NK-92 treated with Interleukin-12 subunit alpha and Interleukin-12 subunit beta, amount 100 ng/mL, for 24 hours (cell line): ENCODE results near the gene NPHP4.

Source experiments
- DNase-seq: peaks from one replicate; lab custom pipeline; 2025; lab: John Stamatoyannopoulos, UW

Gene NPHP4

GRCh38 chr1:5877683-5878530, 114.3 kb downstream of the NPHP4 start:
- no peak for DNase-seq

- DNase-seq = no peak
Measured at GRCh38 chr1:5877001-5877400, 115.2 kb downstream of the NPHP4 start.

GRCh38 chr1:5876094-5876650, 116.1 kb downstream of the NPHP4 start:
- DNase-seq = no peak

- DNase-seq = no peak
Measured at GRCh38 chr1:5875345-5875910, 116.8 kb downstream of the NPHP4 start.

GRCh38 chr1:5874416-5875110, 117.7 kb downstream of the NPHP4 start:
- no peak for DNase-seq

- DNase-seq = no peak
Measured at GRCh38 chr1:5873556-5873955, 118.7 kb downstream of the NPHP4 start.

GRCh38 chr1:5872886-5873285, 119.3 kb downstream of the NPHP4 start:
- no peak for DNase-seq

GRCh38 chr1:5868931-5869500, 123.2 kb downstream of the NPHP4 start:
- no peak for DNase-seq

GRCh38 chr1:5865774-5866173, 126.5 kb downstream of the NPHP4 start:
- DNase-seq = no peak

- no peak for DNase-seq
Measured at GRCh38 chr1:5865056-5865455, 127.2 kb downstream of the NPHP4 start.

GRCh38 chr1:5864256-5864655, 128.0 kb downstream of the NPHP4 start:
- no peak for DNase-seq

GRCh38 chr1:5863238-5863637, 129.0 kb downstream of the NPHP4 start:
- no peak for DNase-seq

GRCh38 chr1:5861871-5862825, 130.1 kb downstream of the NPHP4 start:
- DNase-seq = no peak

GRCh38 chr1:5860277-5860676, 131.9 kb downstream of the NPHP4 start:
- no peak for DNase-seq

- no peak for DNase-seq
Measured at GRCh38 chr1:5859766-5860165, 132.5 kb downstream of the NPHP4 start.

GRCh38 chr1:5858844-5859407, 133.3 kb downstream of the NPHP4 start:
- DNase-seq = no peak

- DNase-seq = no peak
Measured at GRCh38 chr1:5858246-5858645, 134.0 kb downstream of the NPHP4 start.

GRCh38 chr1:5857508-5858090, 134.6 kb downstream of the NPHP4 start:
- DNase-seq = no peak

GRCh38 chr1:5857011-5857410, 135.2 kb downstream of the NPHP4 start:
- DNase-seq = no peak

- DNase-seq = no peak
Measured at GRCh38 chr1:5856246-5856815, 135.9 kb downstream of the NPHP4 start.
